SK-N-SH (cell line): ENCODE results near the gene SYNPO2L. TPM values are rescaled to one million over a fixed set of nuclear protein-coding genes. Genes with fewer than 3 reads are reported as not detected.

Experiments used
- CTCF ChIA-PET: fragments of 300-600, 350-600 bp; formaldehyde crosslinking; extraction: SDS; loops from one replicate; lab custom pipeline; 2021; lab: Yijun Ruan, JAX
- POLR2A ChIA-PET: fragments of 350-600 bp; sonication (Branson Sonifier 250); formaldehyde crosslinking; extraction: SDS; loops from one replicate; lab custom pipeline; 2020; ENCODE audit warnings: antibody characterized with exemption, inconsistent platforms; lab: Yijun Ruan, JAX
- DNase-seq: peaks from one replicate; pipeline ENCODE4 v3.0.0; 2012
- H2AFZ ChIP-seq: fragments of 200-600 bp; sonication (generic); 2 replicates; pipeline ENCODE4 v1.8.1; 2016; ENCODE audit warnings: antibody characterized with exemption, mild to moderate bottlenecking, low read depth
- H3F3A ChIP-seq: fragments of 200-600 bp; sonication (generic); replicated peaks from 2 replicates; pipeline ENCODE3; 2016; ENCODE audit warnings: antibody characterized with exemption, mild to moderate bottlenecking; ENCODE audit not compliant: insufficient read depth
- H3K27ac ChIP-seq, 2 experiments: fragments of 200-500 bp in 1 of 2; fragments of 200-600 bp in 1 of 2; sonication (Bioruptor generic) in 1 of 2; sonication (generic), shearing (Covaris generic) in 1 of 2; 2 replicates each; pipeline versions ENCODE4 v1.5.1 to v1.6.1; 2014 to 2016; ENCODE audit warnings: low read depth in 2 of 2, inconsistent platforms in 1 of 2, low read length in 1 of 2, mild to moderate bottlenecking in 1 of 2, mixed read lengths in 1 of 2
- H3K27me3 ChIP-seq: fragments of 200-600 bp; sonication (generic), shearing (Covaris generic); 2 replicates; pipeline ENCODE4 v1.6.1; 2016; ENCODE audit warnings: mixed run types; ENCODE audit not compliant: insufficient read depth
- H3K36me3 ChIP-seq, 2 experiments: fragments of 200-500 bp in 1 of 2; fragments of 200-600 bp in 1 of 2; sonication (Bioruptor generic) in 1 of 2; sonication (generic) in 1 of 2; replicated peaks in 1 of 2; 2 replicates each; pipeline versions ENCODE3 to v1.5.1; 2014 to 2016; ENCODE audit warnings: low read length in 1 of 2, mild to moderate bottlenecking in 1 of 2; ENCODE audit not compliant: insufficient read depth in 2 of 2, control insufficient read depth in 1 of 2
- H3K4me1 ChIP-seq, 2 experiments: fragments of 200-500 bp in 1 of 2; fragments of 200-600 bp in 1 of 2; sonication (Bioruptor generic) in 1 of 2; sonication (generic), shearing (Covaris generic) in 1 of 2; 2 replicates each; pipeline versions ENCODE4 v1.5.1 to v1.6.1; 2014 to 2016; ENCODE audit warnings: low read depth in 1 of 2, low read length in 1 of 2, mixed run types in 1 of 2; ENCODE audit not compliant: insufficient read depth in 2 of 2, control insufficient read depth in 1 of 2
- H3K4me2 ChIP-seq: fragments of 200-600 bp; sonication (generic), shearing (Covaris generic); 2 replicates; pipeline ENCODE4 v1.6.1; 2017; ENCODE audit warnings: mixed run types
- H3K4me3 ChIP-seq, 2 experiments: fragments of 200-500 bp in 1 of 2; fragments of 200-600 bp in 1 of 2; sonication (Bioruptor generic) in 1 of 2; sonication (generic), shearing (Covaris generic) in 1 of 2; 2 replicates each; pipeline versions ENCODE4 v1.5.1 to v1.8.1; 2014 to 2016; ENCODE audit warnings: low read depth in 2 of 2, inconsistent platforms in 1 of 2, low read length in 1 of 2, mild to moderate bottlenecking in 1 of 2, mixed read lengths in 1 of 2, moderate library complexity in 1 of 2
- H3K79me2 ChIP-seq: fragments of 200-600 bp; sonication (generic); 2 replicates; pipeline ENCODE4 v1.8.1; 2017; ENCODE audit warnings: mild to moderate bottlenecking; ENCODE audit not compliant: insufficient read depth
- H3K9ac ChIP-seq: fragments of 200-600 bp; sonication (generic); 2 replicates; pipeline ENCODE4 v1.6.1; 2017; ENCODE audit warnings: mixed run types
- H3K9me2 ChIP-seq: fragments of 200-600 bp; sonication (generic); 2 replicates; pipeline ENCODE4 v1.6.1; 2017; ENCODE audit warnings: mixed run types
- H3K9me3 ChIP-seq: fragments of 200-600 bp; sonication (generic); 2 replicates; pipeline ENCODE4 v1.6.1; 2017; ENCODE audit warnings: mixed run types, mild to moderate bottlenecking, moderate library complexity
- H4K20me1 ChIP-seq: fragments of 200-600 bp; sonication (generic); 2 replicates; pipeline ENCODE4 v1.6.1; 2017; ENCODE audit warnings: mild to moderate bottlenecking, mixed run types; ENCODE audit not compliant: insufficient read depth
- CHD2 ChIP-seq: fragments of 150-350 bp; IDR thresholded peaks from 2 replicates; pipeline ENCODE4 v1.6.1; 2018; ENCODE audit warnings: low read length; ENCODE audit not compliant: partially characterized antibody
- CTCF ChIP-seq: fragments of 200-600 bp; sonication (generic); IDR thresholded peaks from 2 replicates; pipeline ENCODE4 v1.6.1; 2017; ENCODE audit warnings: antibody characterized with exemption, mild to moderate bottlenecking, moderate library complexity
- ELF1 ChIP-seq: IDR thresholded peaks from 2 replicates; pipeline ENCODE4 v1.4.0; 2012
- FOXJ3 ChIP-seq: sonication (generic); formaldehyde crosslinking; IDR thresholded peaks from 2 replicates; pipeline ENCODE4 v1.5.1; 2020; ENCODE audit warnings: mild to moderate bottlenecking, missing genetic modification reagents
- FOXM1 ChIP-seq: IDR thresholded peaks from 2 replicates; pipeline ENCODE4 v1.4.0; 2012; ENCODE audit warnings: low read depth, mild to moderate bottlenecking
- JUND ChIP-seq: IDR thresholded peaks from 2 replicates; pipeline ENCODE4 v1.4.0; 2012
- MEF2A ChIP-seq: IDR thresholded peaks from 2 replicates; pipeline ENCODE4 v1.4.0; 2012; ENCODE audit warnings: low read depth, borderline replicate concordance
- MXI1 ChIP-seq: IDR thresholded peaks from 2 replicates; pipeline ENCODE4 v1.6.1; 2012; ENCODE audit warnings: mild to moderate bottlenecking, low read depth, low read length, improper control_type of control experiment
- NRF1 ChIP-seq: IDR thresholded peaks from 2 replicates; pipeline ENCODE4 v1.6.1; 2012; ENCODE audit warnings: low read depth, mild to moderate bottlenecking, low read length
- POLR2AphosphoS5 ChIP-seq: IDR thresholded peaks from 2 replicates; pipeline ENCODE4 v1.6.1; 2012; ENCODE audit warnings: low read depth, low read length
- RAD21 ChIP-seq: IDR thresholded peaks from 2 replicates; pipeline ENCODE4 v1.6.1; 2012; ENCODE audit warnings: mild to moderate bottlenecking, low read length
- REST ChIP-seq: IDR thresholded peaks from 2 replicates; pipeline ENCODE4 v1.6.1; 2012; ENCODE audit warnings: mild to moderate bottlenecking, low read depth, low read length, moderate library complexity
- SIN3A ChIP-seq: IDR thresholded peaks from 2 replicates; pipeline ENCODE4 v1.6.1; 2012; ENCODE audit warnings: low read depth, mild to moderate bottlenecking, low read length, moderate library complexity, borderline replicate concordance
- SMC3 ChIP-seq: IDR thresholded peaks from 2 replicates; pipeline ENCODE4 v1.6.1; 2012; ENCODE audit warnings: low read depth, low read length, improper control_type of control experiment
- USF1 ChIP-seq: IDR thresholded peaks from 2 replicates; pipeline ENCODE4 v1.4.0; 2012; ENCODE audit warnings: low read depth, borderline replicate concordance
- YY1 ChIP-seq: IDR thresholded peaks from 2 replicates; pipeline ENCODE4 v1.4.0; 2012; ENCODE audit warnings: low read depth, mild to moderate bottlenecking
- WGBS: methylation state at CpG from one replicate; pipeline ENCODE4 v1.1.6; 2017; ENCODE audit warnings: low lambda C conversion rate; 5-methylcytosine and 5-hydroxymethylcytosine counted together
- polyA plus RNA-seq, 3 experiments: library from polyadenylated mRNA; depleted of rRNA; stranded (reverse); fragments of >200 nt; gene quantifications; 2 replicates each; pipeline ENCODE4 v1.2.3, GENCODE V29; 2012

The SYNPO2L gene
- polyA plus RNA-seq, 1 of the 3 experiments (the other 2 are of a cell fraction): 0.05 TPM

DNA sequence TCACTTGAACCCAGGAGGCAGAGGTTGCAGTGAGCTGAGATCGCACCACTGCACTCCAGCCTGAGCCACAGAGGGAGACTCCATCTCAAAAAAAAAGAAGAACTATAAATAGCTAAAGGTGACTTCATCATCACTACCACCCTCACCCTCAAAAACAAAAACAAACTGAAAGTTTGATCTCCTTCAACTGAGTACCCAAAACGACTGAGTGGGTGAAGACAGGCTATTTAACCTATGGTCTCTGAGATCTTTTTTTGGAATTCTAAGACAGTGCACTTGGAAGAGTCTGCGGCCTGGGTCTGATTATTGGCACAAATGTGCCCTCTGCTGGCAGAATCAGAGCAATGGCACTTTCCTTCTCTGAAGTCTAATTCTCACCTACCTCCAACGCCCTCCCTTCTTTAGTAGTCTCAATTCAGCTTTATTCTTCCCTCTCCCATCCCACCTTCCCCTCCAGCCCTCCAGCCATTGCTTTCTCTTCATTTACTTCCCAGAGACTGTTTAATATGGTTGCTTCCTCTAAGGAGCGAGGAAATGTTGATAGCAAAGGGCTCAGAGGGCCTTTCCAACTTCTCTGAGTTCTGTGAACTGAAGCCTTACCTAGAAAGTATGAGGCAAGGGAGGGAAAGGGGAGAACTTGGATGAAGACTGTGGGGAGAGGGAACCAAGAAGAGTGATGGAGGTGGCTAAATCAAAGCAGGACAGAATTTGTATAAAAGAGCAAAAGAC, 11.7 kb downstream of the SYNPO2L start:
- H3K4me1 ChIP-seq: peaks cover 0 to 16% of the 10 kb centered on the region in 2 experiments; a peak in 1 of 4 replicates
- no peak overlapping the region for H3K27ac ChIP-seq
- peak; percentile 72 for DNase-seq
- no peak overlapping the region for H3K4me2 ChIP-seq
- WGBS: 49% methylated on average over 5 of the region's 5 CpGs
- H3K9ac ChIP-seq: no peak overlapping the region
- POLR2A ChIA-PET: no interaction called here
- H3K79me2 ChIP-seq: no peaks in the 10 kb centered on the region
- H3K4me3 ChIP-seq: no peak overlapping the region; a peak in 1 of 4 replicates
- H2AFZ ChIP-seq: peak overlapping the region; percentile 91
- peaks cover 4% of the 10 kb centered on the region for H3F3A ChIP-seq
- H4K20me1 ChIP-seq: no peaks in the 10 kb centered on the region
- H3K27me3 ChIP-seq: no peaks in the 10 kb centered on the region
- H3K9me2 ChIP-seq: no peaks in the 10 kb centered on the region
- CTCF ChIA-PET: interaction anchor here (0.6 to 17.2 kb wide), 35 partner anchors 8 to 406 kb away, joined by 3 to 216 read pairs (median 4); partner anchors contain the start of genes PPP3CB and USP54
- no peaks in the 10 kb centered on the region for H3K9me3 ChIP-seq
- TF ChIP-seq RAD21 (peak; percentile 95), CTCF (peak; percentile 85), REST (no peak), SMC3 (peak; percentile 94)
- TF ChIP-seq, all 33 proteins: peak for 3
- no peaks in the 10 kb centered on the region for H3K36me3 ChIP-seq

DNA sequence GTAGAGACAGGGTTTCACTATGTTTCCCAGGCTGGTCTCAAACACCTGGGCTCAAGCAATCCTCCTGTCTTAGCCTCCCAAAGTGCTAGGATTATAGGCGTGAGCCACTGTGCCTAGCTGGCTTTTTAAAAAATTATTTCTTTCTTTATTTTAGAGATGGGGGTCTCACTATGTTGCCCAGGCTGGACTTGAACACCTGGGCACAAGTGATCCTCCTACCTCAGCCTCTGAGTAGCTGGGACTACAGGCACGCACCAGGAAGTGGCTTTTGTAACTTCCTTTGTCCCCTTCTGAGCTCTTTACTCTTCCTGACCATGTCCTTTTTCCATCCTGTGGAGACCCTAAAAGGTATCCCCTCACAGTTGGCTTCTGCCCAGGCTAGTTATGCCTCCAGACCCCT, 12.5 kb downstream of the SYNPO2L start:
- POLR2A ChIA-PET: interaction anchor here (1.1 kb wide), 1 partner anchor 16 kb away, joined by 3 read pairs; no protein-coding TSS in a partner anchor

More for the DNA sequence above, 12.5 kb downstream of the SYNPO2L start:
- Histone ChIP-seq H3K9ac (no peak overlapping the region), H2AFZ (no peak overlapping the region), H3K4me1 (peaks cover 0 to 8% of the 10 kb centered on the region in 2 experiments; a peak in 1 of 4 replicates), H3K9me2 (no peaks in the 10 kb centered on the region), H3K4me2 (no peak overlapping the region), H3K27me3 (no peaks in the 10 kb centered on the region), H3K27ac (no peak overlapping the region), H4K20me1 (no peaks in the 10 kb centered on the region), H3K9me3 (no peaks in the 10 kb centered on the region), H3K79me2 (no peaks in the 10 kb centered on the region), H3K4me3 (no peak overlapping the region), H3F3A (peaks cover 4% of the 10 kb centered on the region), H3K36me3 (no peaks in the 10 kb centered on the region)
- WGBS: 89% methylated on average over 2 of the region's 2 CpGs
- TF ChIP-seq FOXJ3 (CRISPR knock-in tag) (no peak), FOXM1 (no peak), USF1 (no peak), ELF1 (no peak), RAD21 (no peak), MEF2A (no peak), NRF1 (no peak), JUND (no peak), CHD2 (no peak), POLR2AphosphoS5 (no peak), YY1 (no peak), MXI1 (no peak), SIN3A (no peak)
- CTCF ChIA-PET: interaction anchor here (0.7 to 17.2 kb wide), 27 partner anchors 7 to 384 kb away, joined by 3 to 216 read pairs (median 5); partner anchors contain the start of genes PPP3CB and USP54
- DNase-seq: no peak
